ENCODE results near the gene FSTL3. TPM values are rescaled to one million over a fixed set of nuclear protein-coding genes. Genes with fewer than 3 reads are reported as not detected.

Gene FSTL3
- total and polyA plus RNA-seq, 2 of the 8 experiments (the other 6 are each of a cell fraction or from before 2014, with no cell fraction given), result 8.1 to 11.8 TPM

GRCh38 chr19:709965-710571 lies 33.9 kb downstream of the FSTL3 start:
- Histone ChIP-seq H3K27me3 (replicated peaks in 1 of 4; ENCODE audit: control insufficient read depth in 3 of 4, extremely low read depth in 1 of 4, insufficient read depth in 3 of 4, low read length in 3 of 4) (no peaks in the 10 kb centered on the region), H3K14ac (ENCODE audit: insufficient read length) (no peak overlapping the region), H3K23ac (ENCODE audit: insufficient read length) (no peak overlapping the region), H3K36me3 (ENCODE audit: control insufficient read depth in 2 of 4, insufficient read depth in 4 of 4, low read length in 3 of 4) (no peaks in the 10 kb centered on the region), H3K56ac (replicated peaks; ENCODE audit: insufficient read length, low read depth, low read length) (no peak overlapping the region), H4K20me1 (replicated peaks in 1 of 2; ENCODE audit: control insufficient read depth in 1 of 2, insufficient read depth in 2 of 2, low read length in 2 of 2) (peaks cover 0 to 3% of the 10 kb centered on the region in 2 experiments), H4K5ac (ENCODE audit: insufficient read length, low read depth, low read length) (no peak overlapping the region), H3K23me2 (ENCODE audit: low read depth, low read length) (peaks cover 2% of the 10 kb centered on the region; the same call in 1 of the 2 replicates), H3K4ac (replicated peaks; ENCODE audit: insufficient read length, low read depth, low read length) (no peak overlapping the region), H4K8ac (ENCODE audit: extremely low read depth, insufficient read depth, low read length) (peak overlapping the region; percentile 35; the same call in 1 of the 2 replicates), H3K4me1 (replicated peaks in 1 of 4; ENCODE audit: control insufficient read depth in 3 of 4, insufficient read depth in 4 of 4, low read length in 3 of 4) (peaks cover 1 to 10% (median 4%) of the 10 kb centered on the region in 4 experiments), H3K4me3 (ENCODE audit: extremely low read depth in 1 of 4, insufficient read depth in 2 of 4, low read depth in 3 of 4, low read length in 4 of 4) (peak overlapping the region; percentile 52 to 77 (median 54); a peak in 6 of 8 replicates), H2BK20ac (ENCODE audit: low read length) (no peak overlapping the region), H2BK5ac (ENCODE audit: low read depth, low read length) (no peak overlapping the region), H3K27ac (ENCODE audit: low read depth, low read length) (no peak overlapping the region), H2AK5ac (ENCODE audit: low read depth, low read length) (no peak overlapping the region), H2BK15ac (ENCODE audit: low read length) (no peak overlapping the region), H3K9me3 (ENCODE audit: insufficient read depth in 2 of 2, low read depth in 1 of 2, low read length in 1 of 2) (no peaks in the 10 kb centered on the region), H4K91ac (replicated peaks; ENCODE audit: insufficient read length, low read length) (no peak overlapping the region), H3K4me2 (ENCODE audit: insufficient read depth in 1 of 2, low read depth in 2 of 2, low read length in 2 of 2) (peak overlapping the region; percentile 50 to 70), H2BK12ac (ENCODE audit: low read depth, low read length) (no peak overlapping the region), H3K79me1 (ENCODE audit: low read depth, low read length) (no peaks in the 10 kb centered on the region), H2BK120ac (replicated peaks; ENCODE audit: low read depth, low read length) (no peak overlapping the region), H2AFZ (ENCODE audit: low read length) (no peak overlapping the region), H3K9ac (replicated peaks in 1 of 4; ENCODE audit: extremely low read depth in 1 of 4, low read depth in 3 of 4, low read length in 3 of 4) (no peak overlapping the region), H3K18ac (ENCODE audit: extremely low read depth, low read length) (no peak overlapping the region), H3K79me2 (ENCODE audit: control insufficient read depth in 1 of 2, insufficient read depth in 2 of 2, low read length in 2 of 2) (no peaks in the 10 kb centered on the region)
- FAIRE-seq (no peak), DNase-seq (ENCODE audit: low read depth in 1 of 2, low spot score in 2 of 2) (peak in 1 of 2 experiments; percentile 52)
- ChIA-PET CTCF (ENCODE audit: partially characterized antibody) (interaction anchor here (0.9 to 1.5 kb wide), 4 partner anchors 14 to 46 kb away, joined by 3 to 6 read pairs (median 4); no protein-coding TSS in a partner anchor), POLR2A (ENCODE audit: partially characterized antibody) (no interaction called here)
- WGBS, 2 experiments (ENCODE audit: extremely low coverage in 1 of 2, insufficient coverage in 1 of 2, insufficient read length in 1 of 2, insufficient replicate concordance in 2 of 2, low coverage in 1 of 2, low lambda C conversion rate in 2 of 2, missing lambda C conversion rate in 1 of 2), result 78% methylated on average over 15 of the region's 27 CpGs; no CpG with 5 or more reads in 1 of the 2 experiments
- TF ChIP-seq CREB1 (IDR thresholded peaks at IDR 0.05) (no peak), KDM4A (IDR thresholded peaks at IDR 0.05; ENCODE audit: low read depth, low read length, severe bottlenecking) (no peak), RNF2 (IDR thresholded peaks at IDR 0.05; ENCODE audit: borderline replicate concordance, low read depth, low read length, missing control alignments, poor library complexity, severe bottlenecking) (no peak)
